DMS53 treated with DMSO at 0.1 percent for 48 hours (cell line): Measurements from ENCODE around the gene CYBB.

Experiments
- DNase-seq: peaks from one replicate; lab custom pipeline; 2025; ENCODE audit not compliant: unreplicated experiment; lab: John Stamatoyannopoulos, UW

CYBB gene

GRCh38 chrX:37834937-37835336 lies 55.1 kb downstream of the CYBB start:
- no peak for DNase-seq

- no peak for DNase-seq
These were observed 61.1 kb downstream of the CYBB start for GRCh38 chrX:37840931-37841330.

DNA sequence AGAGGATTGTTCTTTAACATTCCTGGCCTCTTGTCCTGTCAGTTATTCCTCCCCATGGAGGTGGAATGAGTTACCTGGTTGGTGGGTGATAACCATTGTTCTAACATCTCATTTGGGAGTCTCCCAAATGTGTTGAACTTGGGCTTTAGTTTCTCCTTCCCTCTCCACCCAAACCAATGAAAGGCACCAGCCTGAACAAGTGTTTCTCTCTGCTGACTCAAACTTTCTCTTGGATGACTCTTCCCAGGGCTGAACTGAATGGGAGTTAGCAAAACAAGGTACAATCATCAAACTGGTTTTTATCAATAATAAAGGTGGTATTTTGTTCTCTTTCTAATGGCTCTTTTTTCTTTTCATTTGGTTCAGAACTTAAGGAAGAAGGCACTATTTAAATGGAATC lies 64.8 kb downstream of the CYBB start:
- DNase-seq = no peak

DNA sequence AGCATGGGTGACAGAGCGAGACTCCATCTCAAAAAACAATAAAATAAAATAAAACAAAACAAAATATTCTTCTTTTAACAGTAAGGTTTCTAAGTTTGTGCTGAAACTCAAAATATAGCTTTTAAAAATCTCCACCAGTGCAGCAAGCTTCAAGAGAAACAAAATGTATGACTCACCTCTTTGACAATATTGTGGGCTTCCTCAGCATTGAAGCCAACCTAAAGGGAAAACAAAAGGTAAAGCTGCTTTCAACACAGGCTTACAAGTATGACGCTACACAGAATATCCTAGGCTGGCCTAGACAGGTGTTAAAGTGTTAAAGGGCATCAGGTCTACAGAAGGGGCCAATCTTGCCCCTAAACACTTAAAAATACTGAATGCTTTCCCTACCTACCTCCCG lies 66.3 kb downstream of the CYBB start:
- DNase-seq = no peak

DNA sequence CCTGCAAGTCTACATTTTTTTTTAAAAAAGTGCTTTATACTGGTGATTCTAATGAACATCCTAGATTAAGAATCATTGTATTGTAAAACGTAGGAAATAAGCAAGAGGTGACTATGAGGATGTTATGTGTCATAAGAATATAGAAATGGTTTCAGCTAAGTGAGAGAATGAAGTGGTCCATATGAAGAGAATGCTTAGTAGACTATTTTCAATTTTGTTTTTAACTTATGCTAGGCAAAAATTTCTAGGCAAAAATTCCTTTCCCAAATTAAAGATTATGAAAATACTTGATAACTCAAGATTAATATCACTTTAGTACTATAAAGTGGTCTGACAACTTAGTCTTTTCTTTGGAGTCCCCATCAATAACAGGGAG lies 66.7 kb downstream of the CYBB start:
- DNase-seq = no peak

GRCh38 chrX:37846934-37847732 lies 67.3 kb downstream of the CYBB start, which contains the start of gene DYNLT3:
Gene DYNLT3, minus strand, starts transcription at chrX:37847571. Its CDS starts 61 bp downstream, at chrX:37847510.
- peak; percentile 85 for DNase-seq

GRCh38 chrX:37847733-37848197 lies 67.9 kb downstream of the CYBB start:
- DNase-seq = no peak

- DNase-seq = no peak
These were observed 74.3 kb downstream of the CYBB start for GRCh38 chrX:37854148-37854547.

GRCh38 chrX:37854748-37855147 lies 74.9 kb downstream of the CYBB start:
- no peak for DNase-seq

DNA sequence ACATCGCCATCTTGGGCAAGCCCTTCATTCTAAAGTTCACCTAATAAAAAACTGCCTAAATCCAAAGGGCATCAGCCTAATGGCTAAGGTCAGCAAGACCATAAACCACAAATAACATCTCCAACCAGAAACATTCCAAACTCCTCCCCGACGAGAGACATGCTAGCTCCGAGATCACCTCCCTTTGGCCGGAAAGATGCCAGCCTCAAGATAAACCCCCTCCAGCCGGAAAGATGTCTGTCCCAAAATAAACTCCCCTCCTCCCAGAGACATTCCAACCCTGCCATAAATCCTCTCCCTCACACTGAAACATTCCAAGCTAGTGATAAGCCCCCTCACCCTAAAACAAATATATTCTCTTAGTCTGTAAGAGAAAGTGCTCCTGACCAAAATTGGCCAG lies 80.9 kb downstream of the CYBB start:
- DNase-seq = no peak

GRCh38 chrX:37862851-37863250 lies 83.0 kb downstream of the CYBB start:
- DNase-seq = no peak
